GM12872 (cell line): ENCODE measurements around the gene CIZ1.

Experiments used
- TF ChIP-seq, protein P1 (sequence below): IDR thresholded peaks from 3 replicates; pipeline ENCODE4 v1.5.1; 2011; ENCODE audit warnings: low read depth, mild to moderate bottlenecking, low read length, moderate library complexity; ENCODE audit not compliant: insufficient read depth

CIZ1 gene

DNA sequence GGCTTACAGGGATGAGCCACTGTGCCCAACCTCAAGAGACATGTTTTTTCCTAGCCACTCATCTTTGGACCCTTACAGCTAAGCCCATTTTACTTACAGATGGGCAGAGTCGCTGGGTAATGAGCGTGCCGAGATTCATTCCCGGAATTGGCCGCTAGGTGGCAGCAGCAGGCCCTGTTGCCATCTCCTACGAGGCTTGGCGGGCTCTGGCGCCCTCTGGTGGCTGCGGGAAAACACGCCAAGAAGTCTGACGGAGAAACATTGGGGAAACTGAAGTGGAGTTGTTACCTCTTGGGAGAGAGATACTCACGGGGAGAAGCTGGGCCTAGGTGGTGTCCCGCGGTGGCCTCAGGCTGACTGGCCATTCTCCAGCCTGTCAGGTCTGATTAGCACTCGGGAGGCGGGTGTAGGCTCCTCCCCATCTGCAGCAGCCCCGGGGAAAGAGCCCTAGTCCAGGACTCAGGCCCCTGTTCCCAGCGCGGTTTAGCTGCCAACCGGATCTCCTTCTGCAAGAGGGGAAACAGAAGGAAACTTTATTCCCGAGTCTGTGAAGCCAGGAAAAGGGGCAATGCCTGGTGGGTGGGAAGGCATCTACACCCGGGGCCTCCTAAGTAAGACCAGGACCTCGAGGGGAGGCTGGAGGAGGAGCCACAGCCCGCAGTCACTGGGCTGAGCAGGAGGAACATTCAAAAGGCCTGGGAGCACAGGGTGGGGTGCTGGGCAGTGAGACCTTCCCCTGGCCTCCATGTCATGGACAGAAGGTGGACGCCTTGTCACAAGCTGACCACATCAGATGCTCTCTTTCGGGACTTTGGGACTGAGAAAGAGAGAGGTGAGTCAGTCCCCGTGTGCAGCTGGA is 73.5 kb downstream of the CIZ1 start:
- TF ChIP-seq, protein P1, sequence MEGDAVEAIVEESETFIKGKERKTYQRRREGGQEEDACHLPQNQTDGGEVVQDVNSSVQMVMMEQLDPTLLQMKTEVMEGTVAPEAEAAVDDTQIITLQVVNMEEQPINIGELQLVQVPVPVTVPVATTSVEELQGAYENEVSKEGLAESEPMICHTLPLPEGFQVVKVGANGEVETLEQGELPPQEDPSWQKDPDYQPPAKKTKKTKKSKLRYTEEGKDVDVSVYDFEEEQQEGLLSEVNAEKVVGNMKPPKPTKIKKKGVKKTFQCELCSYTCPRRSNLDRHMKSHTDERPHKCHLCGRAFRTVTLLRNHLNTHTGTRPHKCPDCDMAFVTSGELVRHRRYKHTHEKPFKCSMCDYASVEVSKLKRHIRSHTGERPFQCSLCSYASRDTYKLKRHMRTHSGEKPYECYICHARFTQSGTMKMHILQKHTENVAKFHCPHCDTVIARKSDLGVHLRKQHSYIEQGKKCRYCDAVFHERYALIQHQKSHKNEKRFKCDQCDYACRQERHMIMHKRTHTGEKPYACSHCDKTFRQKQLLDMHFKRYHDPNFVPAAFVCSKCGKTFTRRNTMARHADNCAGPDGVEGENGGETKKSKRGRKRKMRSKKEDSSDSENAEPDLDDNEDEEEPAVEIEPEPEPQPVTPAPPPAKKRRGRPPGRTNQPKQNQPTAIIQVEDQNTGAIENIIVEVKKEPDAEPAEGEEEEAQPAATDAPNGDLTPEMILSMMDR = peak; percentile 100

DNA sequence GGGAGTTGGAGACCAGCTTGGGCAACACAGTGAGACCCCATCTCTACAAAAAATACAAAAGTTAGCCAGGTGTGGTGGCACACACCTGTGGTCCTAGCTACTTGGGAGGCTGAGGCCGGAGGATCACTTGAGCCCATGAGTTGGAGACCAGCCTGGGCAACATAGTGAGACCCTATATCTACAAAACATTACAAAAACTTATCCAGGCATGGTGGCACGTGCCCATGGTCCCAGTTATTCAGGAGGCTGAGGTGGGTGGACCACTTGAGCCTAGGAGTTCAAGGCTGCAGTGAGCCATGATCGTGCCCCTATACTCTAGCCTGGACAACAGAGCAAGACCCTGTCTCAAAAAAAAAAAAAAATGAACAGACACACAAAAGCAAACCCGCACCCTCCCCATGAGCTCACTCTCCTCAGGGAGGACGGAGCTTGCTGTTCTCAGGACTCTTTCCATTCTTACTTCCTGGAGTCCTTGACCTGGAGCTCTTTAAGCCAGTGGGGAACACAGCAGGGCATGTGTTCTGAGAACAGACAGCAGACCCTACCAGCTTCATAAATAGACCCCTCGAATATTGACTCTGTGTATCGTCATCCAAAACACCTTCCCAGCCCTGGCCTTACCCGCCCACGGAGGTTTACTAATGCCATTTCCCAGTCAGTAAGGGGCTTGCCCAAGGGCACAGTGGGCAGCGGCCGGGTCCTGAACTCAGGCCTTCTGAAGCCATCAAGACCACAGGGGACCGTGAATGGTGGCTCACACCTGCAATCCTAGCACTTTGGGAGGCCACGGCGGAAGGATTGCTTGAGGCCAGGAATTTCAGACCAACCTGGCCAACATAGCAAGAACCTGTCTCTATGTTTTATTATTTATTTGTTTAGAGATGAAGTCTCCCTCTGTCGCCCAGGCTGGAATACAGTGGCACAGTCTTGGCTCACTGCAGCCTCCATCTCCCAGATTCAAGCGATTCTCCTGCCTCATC is 75.0 kb downstream of the CIZ1 start:
- TF ChIP-seq, protein P1 = no peak
